NOMO-1 treated with dmso at 0.1 percent for 144 hours (cell line): ENCODE data around the gene HIGD2A.

Source experiments
- DNase-seq: peaks from one replicate; lab custom pipeline; 2025; ENCODE audit not compliant: unreplicated experiment; lab: John Stamatoyannopoulos, UW

HIGD2A gene

GRCh38 chr5:176388444-176389134 is at the start of gene HIGD2A, which contains the start of gene NOP16:
HIGD2A (plus strand) TSS chr5:176388751; CDS start chr5:176388820, 69 bp downstream.
NOP16 (minus strand) TSS chr5:176388598; CDS start chr5:176388539, 59 bp downstream.
- DNase-seq = peak; percentile 98

- DNase-seq = no peak
These were observed 49.2 kb upstream of the HIGD2A start for GRCh38 chr5:176339304-176339703.

- DNase-seq = no peak
These were observed 47.0 kb upstream of the HIGD2A start for GRCh38 chr5:176341325-176342157.

GRCh38 chr5:176342158-176342483 is 46.4 kb upstream of the HIGD2A start:
- DNase-seq = no peak

GRCh38 chr5:176342766-176343458 is 45.6 kb upstream of the HIGD2A start:
- no peak for DNase-seq

- no peak for DNase-seq
These were observed 38.1 kb upstream of the HIGD2A start for GRCh38 chr5:176350416-176350815.

- no peak for DNase-seq
These were observed 36.3 kb upstream of the HIGD2A start for GRCh38 chr5:176352116-176352878.

- no peak for DNase-seq
These were observed 35.0 kb upstream of the HIGD2A start for GRCh38 chr5:176353533-176353932.

GRCh38 chr5:176355400-176356178 is 33.0 kb upstream of the HIGD2A start:
- no peak for DNase-seq

GRCh38 chr5:176356179-176356566 is 32.4 kb upstream of the HIGD2A start:
- DNase-seq = no peak

- no peak for DNase-seq
These were observed 28.9 kb upstream of the HIGD2A start for GRCh38 chr5:176359658-176360057.

GRCh38 chr5:176360894-176361436 is 27.6 kb upstream of the HIGD2A start:
- no peak for DNase-seq

- peak; percentile 90 for DNase-seq
These were observed 26.9 kb upstream of the HIGD2A start, which contains the start of gene KIAA1191 for GRCh38 chr5:176361437-176362232. KIAA1191 (minus strand) TSS chr5:176361764; CDS start chr5:176359508, 2,256 bp downstream.

GRCh38 chr5:176362233-176362490 is 26.4 kb upstream of the HIGD2A start:
- DNase-seq = no peak

- DNase-seq = no peak
These were observed 23.7 kb upstream of the HIGD2A start for GRCh38 chr5:176364765-176365350.

- no peak for DNase-seq
These were observed 23.0 kb upstream of the HIGD2A start, which contains the start of gene ARL10 for GRCh38 chr5:176365351-176366231. ARL10 (plus strand) TSS chr5:176365487; CDS start chr5:176365564, 77 bp downstream.

GRCh38 chr5:176366232-176366894 is 22.2 kb upstream of the HIGD2A start:
- no peak for DNase-seq
